Measurements from ENCODE around the gene ULBP2.

The ULBP2 gene

DNA sequence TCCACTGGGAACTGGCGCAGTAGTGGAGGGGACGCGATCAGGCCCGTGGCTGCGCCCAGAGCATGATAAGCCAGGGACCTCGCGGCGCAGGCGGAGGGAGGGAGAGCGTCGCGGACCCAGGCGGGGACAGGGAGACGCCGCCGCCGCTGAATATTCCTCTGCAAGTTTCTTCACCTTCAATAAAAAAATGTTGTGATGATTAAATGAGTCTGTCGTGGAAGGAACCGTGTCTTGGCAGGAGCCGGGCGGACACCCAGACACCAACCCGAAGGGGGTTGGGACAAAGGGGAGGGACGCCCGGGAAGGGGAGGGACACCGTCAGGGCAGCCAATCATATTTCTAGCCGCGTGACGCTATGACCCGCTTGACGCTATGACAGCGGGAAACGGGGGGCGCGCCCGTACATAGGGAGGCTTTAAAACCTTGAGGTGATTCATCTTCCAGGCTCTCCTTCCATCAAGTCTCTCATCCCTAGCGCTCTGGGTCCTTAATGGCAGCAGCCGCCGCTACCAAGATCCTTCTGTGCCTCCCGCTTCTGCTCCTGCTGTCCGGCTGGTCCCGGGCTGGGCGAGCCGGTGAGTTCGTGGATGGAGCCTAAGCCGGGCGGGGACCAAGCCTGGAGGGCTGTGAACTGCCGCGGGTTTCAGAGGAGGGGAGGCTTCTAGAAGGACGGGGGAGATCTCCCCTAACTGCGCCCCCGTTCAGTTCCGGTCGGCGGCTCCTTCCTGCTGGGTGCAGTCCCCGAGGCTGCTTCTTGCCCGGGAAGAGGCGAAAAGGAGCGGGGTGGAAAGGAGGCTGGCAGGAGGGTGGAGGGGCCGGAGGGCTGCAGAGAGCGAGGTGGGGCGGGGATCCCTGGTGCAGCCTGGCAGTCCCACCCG lies at the start of gene ULBP2:
TSS of gene ULBP2 (plus strand) at position 432 of the 878 bp plus-strand sequence. CDS start at position 491, 59 bp downstream.
- DNase-seq (ENCODE audit: low read depth in 2 of 2), result peak; percentile 97 to 98
- TF ChIP-seq, protein P1, sequence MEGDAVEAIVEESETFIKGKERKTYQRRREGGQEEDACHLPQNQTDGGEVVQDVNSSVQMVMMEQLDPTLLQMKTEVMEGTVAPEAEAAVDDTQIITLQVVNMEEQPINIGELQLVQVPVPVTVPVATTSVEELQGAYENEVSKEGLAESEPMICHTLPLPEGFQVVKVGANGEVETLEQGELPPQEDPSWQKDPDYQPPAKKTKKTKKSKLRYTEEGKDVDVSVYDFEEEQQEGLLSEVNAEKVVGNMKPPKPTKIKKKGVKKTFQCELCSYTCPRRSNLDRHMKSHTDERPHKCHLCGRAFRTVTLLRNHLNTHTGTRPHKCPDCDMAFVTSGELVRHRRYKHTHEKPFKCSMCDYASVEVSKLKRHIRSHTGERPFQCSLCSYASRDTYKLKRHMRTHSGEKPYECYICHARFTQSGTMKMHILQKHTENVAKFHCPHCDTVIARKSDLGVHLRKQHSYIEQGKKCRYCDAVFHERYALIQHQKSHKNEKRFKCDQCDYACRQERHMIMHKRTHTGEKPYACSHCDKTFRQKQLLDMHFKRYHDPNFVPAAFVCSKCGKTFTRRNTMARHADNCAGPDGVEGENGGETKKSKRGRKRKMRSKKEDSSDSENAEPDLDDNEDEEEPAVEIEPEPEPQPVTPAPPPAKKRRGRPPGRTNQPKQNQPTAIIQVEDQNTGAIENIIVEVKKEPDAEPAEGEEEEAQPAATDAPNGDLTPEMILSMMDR (IDR thresholded peaks at IDR 0.05; ENCODE audit: low read depth, low read length), result no peak
- peak within 1 kb of the TSS; percentile 74 to 79 for H3K4me3 ChIP-seq (replicated peaks in 1 of 2; ENCODE audit: low read depth in 2 of 2, low read length in 2 of 2)

GRCh38 chr6:149895048-149895590 lies 46.7 kb upstream of the ULBP2 start:
- no peak overlapping the region for H3K4me3 ChIP-seq (replicated peaks in 1 of 2; ENCODE audit: low read depth in 2 of 2, low read length in 2 of 2)
- TF ChIP-seq, protein P1 (IDR thresholded peaks at IDR 0.05; ENCODE audit: low read depth, low read length), result no peak
- peak; percentile 74 to 92 for DNase-seq (ENCODE audit: low read depth in 2 of 2)

DNA sequence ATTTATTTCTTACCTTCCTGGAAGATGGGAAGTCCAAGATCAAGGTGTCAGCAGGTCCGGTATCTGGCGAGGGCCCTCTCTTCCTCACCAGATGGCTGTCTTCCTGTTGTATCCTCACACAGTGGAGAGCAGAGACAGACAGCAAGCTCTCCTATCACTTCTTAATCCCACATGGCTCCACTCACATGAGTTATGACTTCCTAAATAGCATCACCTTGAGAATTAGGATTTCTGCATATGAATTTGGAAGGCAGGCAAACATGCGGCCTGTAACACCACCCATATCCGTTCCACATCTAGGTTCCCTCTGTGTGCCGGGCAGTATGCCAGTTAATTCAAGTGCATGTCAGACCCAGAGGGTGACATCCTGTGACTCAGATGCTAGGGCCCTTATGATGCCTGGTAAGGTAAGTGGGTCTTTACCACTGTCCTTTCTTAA lies 46.0 kb upstream of the ULBP2 start:
- no peak overlapping the region for H3K4me3 ChIP-seq (replicated peaks in 1 of 2; ENCODE audit: low read depth in 2 of 2, low read length in 2 of 2)
- TF ChIP-seq, protein P1 (IDR thresholded peaks at IDR 0.05; ENCODE audit: low read depth, low read length), result no peak
- peak; percentile 52 to 82 for DNase-seq (ENCODE audit: low read depth in 2 of 2)

- TF ChIP-seq, protein P1 (IDR thresholded peaks at IDR 0.05; ENCODE audit: low read depth, low read length), result no peak
- H3K4me3 ChIP-seq (replicated peaks in 1 of 2; ENCODE audit: low read depth in 2 of 2, low read length in 2 of 2), result no peak overlapping the region
- peak; percentile 40 to 55 for DNase-seq (ENCODE audit: low read depth in 2 of 2)
These were observed 45.3 kb upstream of the ULBP2 start for GRCh38 chr6:149896491-149896890.

GRCh38 chr6:149897015-149897697 lies 44.7 kb upstream of the ULBP2 start:
- DNase-seq (ENCODE audit: low read depth in 2 of 2), result peak; percentile 90 to 96
- H3K4me3 ChIP-seq (replicated peaks in 1 of 2; ENCODE audit: low read depth in 2 of 2, low read length in 2 of 2), result peak overlapping the region; percentile 22 to 29

More at GRCh38 chr6:149897015-149897697, 44.7 kb upstream of the ULBP2 start:
- TF ChIP-seq, protein P1 (IDR thresholded peaks at IDR 0.05; ENCODE audit: low read depth, low read length), result no peak

Measured in cardiac fibroblast (primary cell).